ENCODE measurements around the gene ASRGL1.
"Not testable (repeated sequence)": the region's sequence is repeated elsewhere in the genome, so short reads cannot be mapped to it uniquely, and the experiment has no call there.

ASRGL1 gene

GRCh38 chr11:62359475-62359874, 22.2 kb downstream of the ASRGL1 start:
- FAIRE-seq = no peak
- TF ChIP-seq, protein P1, sequence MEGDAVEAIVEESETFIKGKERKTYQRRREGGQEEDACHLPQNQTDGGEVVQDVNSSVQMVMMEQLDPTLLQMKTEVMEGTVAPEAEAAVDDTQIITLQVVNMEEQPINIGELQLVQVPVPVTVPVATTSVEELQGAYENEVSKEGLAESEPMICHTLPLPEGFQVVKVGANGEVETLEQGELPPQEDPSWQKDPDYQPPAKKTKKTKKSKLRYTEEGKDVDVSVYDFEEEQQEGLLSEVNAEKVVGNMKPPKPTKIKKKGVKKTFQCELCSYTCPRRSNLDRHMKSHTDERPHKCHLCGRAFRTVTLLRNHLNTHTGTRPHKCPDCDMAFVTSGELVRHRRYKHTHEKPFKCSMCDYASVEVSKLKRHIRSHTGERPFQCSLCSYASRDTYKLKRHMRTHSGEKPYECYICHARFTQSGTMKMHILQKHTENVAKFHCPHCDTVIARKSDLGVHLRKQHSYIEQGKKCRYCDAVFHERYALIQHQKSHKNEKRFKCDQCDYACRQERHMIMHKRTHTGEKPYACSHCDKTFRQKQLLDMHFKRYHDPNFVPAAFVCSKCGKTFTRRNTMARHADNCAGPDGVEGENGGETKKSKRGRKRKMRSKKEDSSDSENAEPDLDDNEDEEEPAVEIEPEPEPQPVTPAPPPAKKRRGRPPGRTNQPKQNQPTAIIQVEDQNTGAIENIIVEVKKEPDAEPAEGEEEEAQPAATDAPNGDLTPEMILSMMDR (IDR thresholded peaks at IDR 0.05; ENCODE audit: insufficient read depth, missing control alignments) = no peak
- no peak for DNase-seq (ENCODE audit: insufficient read length, low spot score)

GRCh38 chr11:62360685-62361084, 23.4 kb downstream of the ASRGL1 start:
- DNase-seq (ENCODE audit: insufficient read length, low spot score) (no peak), FAIRE-seq (no peak)
- TF ChIP-seq, protein P1 (IDR thresholded peaks at IDR 0.05; ENCODE audit: insufficient read depth, missing control alignments) = no peak

DNA sequence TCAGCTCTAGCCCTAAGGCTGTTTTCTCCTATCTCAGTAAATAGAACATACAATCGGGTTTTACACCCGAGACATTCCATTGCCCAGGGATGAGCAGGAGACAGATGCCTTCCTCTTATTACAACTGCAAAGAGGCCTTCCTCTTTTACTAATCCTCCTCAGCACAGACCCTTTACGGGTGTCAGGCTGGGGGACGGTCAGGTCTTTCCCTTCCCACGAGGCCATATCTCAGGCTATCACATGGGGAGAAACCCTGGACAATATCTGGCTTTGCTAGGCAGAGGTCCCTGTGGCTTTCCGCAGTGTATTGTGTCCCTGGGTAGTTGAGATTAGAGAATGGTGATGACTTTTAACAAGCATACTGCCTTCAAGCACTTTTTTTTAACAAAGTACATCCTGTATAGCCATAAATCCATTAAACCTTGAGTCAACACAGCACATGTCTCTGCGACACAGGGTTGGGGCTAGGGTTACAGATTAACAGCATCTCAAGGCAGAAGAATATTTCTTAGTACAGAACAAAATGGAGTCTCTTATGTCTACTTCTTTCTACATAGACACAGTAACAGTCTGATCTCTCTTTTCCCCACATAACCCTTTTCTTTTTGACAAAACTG, 31.7 kb downstream of the ASRGL1 start:
- not testable (repeated sequence) for FAIRE-seq; DNase-seq (ENCODE audit: insufficient read length, low spot score)

DNA sequence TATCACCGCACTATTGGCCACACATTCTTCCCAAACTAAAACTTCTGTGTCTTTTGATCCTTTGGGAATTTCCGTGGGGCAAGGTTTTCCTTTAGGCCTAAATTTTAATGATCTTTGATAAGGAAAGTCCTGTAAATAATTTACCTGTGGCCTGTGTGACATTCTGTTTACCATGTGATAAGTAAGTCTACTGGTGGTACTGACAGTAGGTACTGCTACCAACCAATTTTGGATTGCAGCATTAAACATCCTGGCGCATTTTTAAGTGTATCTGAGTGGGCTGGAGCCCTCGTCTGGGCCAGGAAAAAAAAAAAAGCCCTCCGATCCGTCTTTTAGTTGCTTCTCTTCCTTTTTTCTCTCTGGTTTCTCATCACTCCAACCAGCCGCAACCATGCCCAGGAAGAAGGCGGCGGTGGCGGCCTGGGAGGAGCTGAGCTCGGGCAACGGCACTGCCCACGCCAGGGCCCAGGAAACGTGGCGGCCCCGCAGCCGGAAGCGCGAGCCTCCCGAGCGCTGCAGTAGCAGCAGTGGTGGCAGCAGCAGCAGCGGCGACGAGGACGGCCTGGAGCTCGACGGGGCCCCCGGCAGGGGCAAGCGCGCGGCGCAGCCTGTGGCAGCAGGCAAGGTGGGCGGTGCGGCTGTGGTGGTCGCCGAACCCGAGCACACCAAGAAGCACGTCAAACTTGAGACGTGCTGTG, 33.6 kb downstream of the ASRGL1 start:
- no peak for FAIRE-seq
- TF ChIP-seq, protein P1 (IDR thresholded peaks at IDR 0.05; ENCODE audit: insufficient read depth, missing control alignments) = no peak

GRCh38 chr11:62372871-62373270, 35.6 kb downstream of the ASRGL1 start:
- DNase-seq (ENCODE audit: insufficient read length, low spot score) (no peak), FAIRE-seq (no peak)
- TF ChIP-seq, protein P1 (IDR thresholded peaks at IDR 0.05; ENCODE audit: insufficient read depth, missing control alignments) = no peak

More for the DNA sequence above, 33.6 kb downstream of the ASRGL1 start:
- no peak for DNase-seq (ENCODE audit: insufficient read length, low spot score)

GRCh38 chr11:62373464-62374119, 36.3 kb downstream of the ASRGL1 start:
- no peak for DNase-seq (ENCODE audit: insufficient read length, low spot score)
- TF ChIP-seq, protein P1 (IDR thresholded peaks at IDR 0.05; ENCODE audit: insufficient read depth, missing control alignments) = no peak
- no peak for FAIRE-seq

- FAIRE-seq (no peak), DNase-seq (ENCODE audit: insufficient read length, low spot score) (no peak)
- TF ChIP-seq, protein P1 (IDR thresholded peaks at IDR 0.05; ENCODE audit: insufficient read depth, missing control alignments) = no peak
These were observed 37.6 kb downstream of the ASRGL1 start for GRCh38 chr11:62374801-62375200.
